H1 (cell line): Measurements from ENCODE around the gene SERINC5. TPM values are rescaled to one million over a fixed set of nuclear protein-coding genes. Genes with fewer than 3 reads are reported as not detected.

Experiments
- ATF2 ChIP-seq: IDR thresholded peaks from 2 replicates; pipeline ENCODE4 v1.6.1; 2012; ENCODE audit warnings: low read length, inconsistent platforms
- polyA plus RNA-seq, 7 experiments: library from polyadenylated mRNA; depleted of rRNA in 3 of 7; stranded (reverse) in 5 of 7; unstranded in 2 of 7; fragments of >200 nt in 5 of 7; fragments of 200-250 nt in 2 of 7; gene quantifications; 1 replicate in 5 of 7; 2 replicates in 1 of 7; 4 replicates in 1 of 7; pipeline versions ENCODE4 v1.2.1 to v1.2.3, GENCODE V29; 2011 to 2013; ENCODE audit warnings: missing spikeins in 2 of 7, mixed read lengths in 2 of 7
- total RNA-seq: library from RNA; stranded (reverse); fragmentation: NEBNext Ultra II Directional; extraction: Animal tissue kit (Norgen Biotek cat#: 25700); gene quantifications from 2 replicates; pipeline ENCODE4 v1.2.1, GENCODE V29; 2021

Gene SERINC5
- total and polyA plus RNA-seq, 2 of the 8 experiments (the other 6 are each of a cell fraction or from before 2014, with no cell fraction given) = 32.2 to 149 TPM

- TF ChIP-seq ATF2 = no peak
Measured at GRCh38 chr5:80185095-80185494, 70.8 kb downstream of the SERINC5 start (continued).
